GM06990 (cell line): ENCODE measurements around the gene RANGAP1.

Experiments
- DNase-seq: peaks from one replicate; pipeline ENCODE4 v3.0.0-alpha.2; 2011; ENCODE audit not compliant: insufficient read length; ENCODE audit errors: extremely low read depth
- H3K27me3 ChIP-seq: replicated peaks from 2 replicates; pipeline ENCODE4 v1.6.0; 2011; ENCODE audit warnings: low read length; ENCODE audit not compliant: control insufficient read depth, insufficient read depth
- H3K36me3 ChIP-seq: 2 replicates; pipeline ENCODE4 v1.5.1; 2011; ENCODE audit warnings: low read length; ENCODE audit not compliant: control insufficient read depth, insufficient read depth
- H3K4me3 ChIP-seq: replicated peaks from 2 replicates; pipeline ENCODE4 v1.5.1; 2011; ENCODE audit warnings: low read depth, mild to moderate bottlenecking, control low read depth, low read length
- CTCF ChIP-seq: IDR thresholded peaks from 2 replicates; pipeline ENCODE4 v1.5.1; 2011; ENCODE audit warnings: low read length, control low read depth, mild to moderate bottlenecking, inconsistent platforms; ENCODE audit not compliant: insufficient read depth, poor library complexity, severe bottlenecking

The RANGAP1 gene

GRCh38 chr22:41290262-41291221 lies 4.6 kb upstream of the RANGAP1 start:
- H3K27me3 ChIP-seq = no peaks in the 10 kb centered on the region
- no peaks in the 10 kb centered on the region for H3K36me3 ChIP-seq
- no peak overlapping the region for H3K4me3 ChIP-seq
- DNase-seq = no peak
- no peak for TF ChIP-seq CTCF

- DNase-seq = no peak
- Histone ChIP-seq H3K4me3 (no peak overlapping the region), H3K27me3 (no peaks in the 10 kb centered on the region), H3K36me3 (no peaks in the 10 kb centered on the region)
- TF ChIP-seq CTCF = no peak
Observed at GRCh38 chr22:41289671-41290070, 3.7 kb upstream of the RANGAP1 start.

- TF ChIP-seq CTCF = no peak
- H3K4me3 ChIP-seq = no peak overlapping the region
- H3K36me3 ChIP-seq = no peaks in the 10 kb centered on the region; the same call in 1 of the 2 replicates
- DNase-seq = no peak
- no peaks in the 10 kb centered on the region for H3K27me3 ChIP-seq
Observed at GRCh38 chr22:41288245-41288946, 2.4 kb upstream of the RANGAP1 start.

GRCh38 chr22:41286639-41287091 lies 678 bp upstream of the RANGAP1 start:
- DNase-seq = peak; percentile 54
- Histone ChIP-seq H3K36me3 (peaks cover 3% of the 10 kb centered on the region), H3K27me3 (no peaks in the 10 kb centered on the region), H3K4me3 (peak overlapping the region; percentile 70)
- no peak for TF ChIP-seq CTCF

- peak overlapping the region; percentile 94 for H3K4me3 ChIP-seq
- peak; percentile 88 for DNase-seq
- H3K27me3 ChIP-seq = no peaks in the 10 kb centered on the region
- no peak for TF ChIP-seq CTCF
- H3K36me3 ChIP-seq = peaks cover 7% of the 10 kb centered on the region
Observed at GRCh38 chr22:41285441-41285819, 557 bp downstream of the RANGAP1 start.
